Spleen (tissue), 7 donors: ENCODE measurements around the gene PRMT2.

Source experiments
- POLR2A ChIP-seq, 3 donors: fragments of 450-650 bp; IDR thresholded peaks; one replicate each; pipeline ENCODE4 v1.5.1; 2017; ENCODE audit warnings: antibody characterized with exemption in 3 of 3, mild to moderate bottlenecking in 1 of 3
- TF ChIP-seq, protein P1 (sequence below), 11 experiments: fragments of 200-600 bp in 7 of 11; fragments of 450-650 bp in 4 of 11; sonication (generic) in 4 of 11; IDR thresholded peaks in 8 of 11; conservative IDR thresholded peaks in 3 of 11; 1 replicate in 7 of 11; 2 replicates in 4 of 11; pipeline versions ENCODE4 v1.4.0 to v1.8.0; 2016 to 2021; ENCODE audit warnings: antibody characterized with exemption in 11 of 11, inconsistent platforms in 4 of 11, mild to moderate bottlenecking in 1 of 11
- donor health status: DM: no; HTN: no; CAD: no; lungs with moderate emphysema.
- donor health status: DM: no; HTN: no; CAD: no.
- donor health status: DM: no; HTN: no; CAD: no.

- TF ChIP-seq POLR2A (IDR thresholded peaks at IDR 0.05), result no peak
- TF ChIP-seq, protein P1, sequence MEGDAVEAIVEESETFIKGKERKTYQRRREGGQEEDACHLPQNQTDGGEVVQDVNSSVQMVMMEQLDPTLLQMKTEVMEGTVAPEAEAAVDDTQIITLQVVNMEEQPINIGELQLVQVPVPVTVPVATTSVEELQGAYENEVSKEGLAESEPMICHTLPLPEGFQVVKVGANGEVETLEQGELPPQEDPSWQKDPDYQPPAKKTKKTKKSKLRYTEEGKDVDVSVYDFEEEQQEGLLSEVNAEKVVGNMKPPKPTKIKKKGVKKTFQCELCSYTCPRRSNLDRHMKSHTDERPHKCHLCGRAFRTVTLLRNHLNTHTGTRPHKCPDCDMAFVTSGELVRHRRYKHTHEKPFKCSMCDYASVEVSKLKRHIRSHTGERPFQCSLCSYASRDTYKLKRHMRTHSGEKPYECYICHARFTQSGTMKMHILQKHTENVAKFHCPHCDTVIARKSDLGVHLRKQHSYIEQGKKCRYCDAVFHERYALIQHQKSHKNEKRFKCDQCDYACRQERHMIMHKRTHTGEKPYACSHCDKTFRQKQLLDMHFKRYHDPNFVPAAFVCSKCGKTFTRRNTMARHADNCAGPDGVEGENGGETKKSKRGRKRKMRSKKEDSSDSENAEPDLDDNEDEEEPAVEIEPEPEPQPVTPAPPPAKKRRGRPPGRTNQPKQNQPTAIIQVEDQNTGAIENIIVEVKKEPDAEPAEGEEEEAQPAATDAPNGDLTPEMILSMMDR (IDR thresholded peaks at IDR 0.05 in 8 of 11, conservative IDR thresholded peaks at IDR 0.05 in 3 of 11), result no peak
Observed at GRCh38 chr21:46636181-46636512, 673 bp downstream of the PRMT2 start.
